K562 (cell line): ENCODE data around the gene F12. TPM values are rescaled to one million over a fixed set of nuclear protein-coding genes. Genes with fewer than 3 reads are reported as not detected.

ENCODE experiments used
- BCLAF1 ChIP-seq, 2 experiments: fragments of 450-650 bp in 1 of 2; IDR thresholded peaks; 2 replicates each; pipeline ENCODE4 v1.6.1; 2011 to 2017; ENCODE audit warnings: low read depth in 2 of 2, antibody characterized with exemption in 1 of 2, borderline replicate concordance in 1 of 2, low read length in 1 of 2, mild to moderate bottlenecking in 1 of 2, mixed read lengths in 1 of 2; ENCODE audit not compliant: control insufficient read depth in 1 of 2
- E2F6 ChIP-seq, 2 experiments: IDR thresholded peaks; 2 replicates each; pipeline ENCODE4 v1.6.1; 2011; ENCODE audit warnings: borderline replicate concordance in 1 of 2, control low read depth in 1 of 2, low read depth in 1 of 2, low read length in 1 of 2, mild to moderate bottlenecking in 1 of 2, mixed read lengths in 1 of 2, moderate library complexity in 1 of 2; ENCODE audit not compliant: insufficient read depth in 1 of 2, insufficient read length in 1 of 2, poor library complexity in 1 of 2, severe bottlenecking in 1 of 2; ENCODE audit errors: extremely low read depth in 1 of 2
- GABPA ChIP-seq: fragments of 200-800 bp; sonication (Bioruptor generic); conservative IDR thresholded peaks from 2 replicates; pipeline ENCODE4 v1.6.1; 2016; ENCODE audit warnings: low read depth, missing genetic modification characterization, missing compliant biosample characterization
- JUND ChIP-seq, 2 experiments: IDR thresholded peaks; 2 replicates in 1 of 2; 3 replicates in 1 of 2; pipeline ENCODE4 v1.6.1; 2011; ENCODE audit warnings: borderline replicate concordance in 2 of 2, low read depth in 2 of 2, low read length in 2 of 2, improper control_type of control experiment in 1 of 2, missing biosample characterization in 1 of 2, missing genetic modification characterization in 1 of 2, missing genetic modification reagents in 1 of 2
- RNF219 ChIP-seq: fragments of 250-450 bp; sonication (Bioruptor Pico); IDR thresholded peaks from 2 replicates; pipeline ENCODE4 v1.5.0; 2022; ENCODE audit warnings: mild to moderate bottlenecking
- TCF7L2 ChIP-seq: fragments of 150-350 bp; IDR thresholded peaks from 2 replicates; pipeline ENCODE4 v1.6.1; 2016; ENCODE audit warnings: low read depth, mild to moderate bottlenecking, low read length, moderate library complexity
- TFAP4 ChIP-seq: sonication (generic); formaldehyde crosslinking; IDR thresholded peaks from 2 replicates; pipeline ENCODE4 v1.8.0; 2022; ENCODE audit warnings: missing genetic modification reagents, mild to moderate bottlenecking, moderate library complexity, borderline replicate concordance
- THAP7 ChIP-seq: fragments of 250-450 bp; sonication (Bioruptor Pico); IDR thresholded peaks from 2 replicates; pipeline ENCODE4 v1.5.0; 2021
- ZBTB26 ChIP-seq: fragments of 450-650 bp; formaldehyde crosslinking; IDR thresholded peaks from 2 replicates; pipeline ENCODE4 v1.4.0; 2022; ENCODE audit warnings: missing genetic modification characterization
- ZBTB34 ChIP-seq: fragments of 250-450 bp; sonication (Bioruptor Pico); IDR thresholded peaks from 2 replicates; pipeline ENCODE4 v1.8.0; 2021; ENCODE audit warnings: mild to moderate bottlenecking, moderate library complexity
- ZNF717 ChIP-seq: fragments of 250-450 bp; sonication (Bioruptor Pico); IDR thresholded peaks from 2 replicates; pipeline ENCODE4 v1.5.0; 2021
- ZNF766 ChIP-seq: fragments of 200-800 bp; sonication (Bioruptor generic); conservative IDR thresholded peaks from 2 replicates; pipeline ENCODE4 v1.6.1; 2016; ENCODE audit warnings: missing genetic modification characterization, missing compliant biosample characterization
- polyA plus RNA-seq, 8 experiments: library from polyadenylated mRNA; depleted of rRNA in 4 of 8; stranded (reverse) in 5 of 8; unstranded in 3 of 8; fragments of >200 nt; fragmentation: Nextera tagmentation in 2 of 8; fragmentation: Illumina TruSeq in 1 of 8; extraction: Ambion mirVana in 2 of 8; extraction: Trizol in 1 of 8; gene quantifications; 2 replicates each; pipeline versions ENCODE4 v1.2.1 to v1.2.3, GENCODE V29; 2011 to 2014; ENCODE audit warnings: inconsistent platforms in 1 of 8, missing spikeins in 1 of 8
- total RNA-seq, 7 experiments: library from RNA; depleted of rRNA in 6 of 7; stranded (reverse); fragments of >200 nt in 6 of 7; fragmentation: Illumina TruSeq in 2 of 7; extraction: Trizol in 2 of 7; gene quantifications; 2 replicates each; pipeline versions ENCODE4 v1.2.1 to v1.2.3, GENCODE V29; 2011 to 2021; ENCODE audit warnings: low replicate concordance in 1 of 7

The F12 gene
- total and polyA plus RNA-seq, 9 of the 15 experiments (the other 6 are each of a cell fraction or from before 2014, with no cell fraction given), result 0.59 to 18.3 (median 3.6) TPM

GRCh38 chr5:177390363-177391300 lies 18.7 kb downstream of the F12 start (continued):
- TF ChIP-seq E2F6 (IDR thresholded peaks at IDR 0.05; ENCODE audit: borderline replicate concordance in 1 of 2, extremely low read depth in 1 of 2, insufficient read depth in 1 of 2, insufficient read length in 1 of 2, low read depth in 1 of 2, low read length in 1 of 2, poor library complexity in 1 of 2, severe bottlenecking in 1 of 2) (peak; percentile 61 to 68), BCLAF1 (IDR thresholded peaks at IDR 0.05; ENCODE audit: borderline replicate concordance in 1 of 2, control insufficient read depth in 1 of 2, low read depth in 2 of 2, low read length in 1 of 2) (no peak), THAP7 (CRISPR knock-in tag) (no peak), ZBTB26 (CRISPR knock-in tag) (no peak), GABPA (tag) (no peak), TCF7L2 (no peak), ZBTB34 (CRISPR knock-in tag) (no peak), ZNF717 (CRISPR knock-in tag) (no peak), JUND (IDR thresholded peaks at IDR 0.05; ENCODE audit: borderline replicate concordance, low read depth, low read length) (0 out of 2 replicates have a peak, but pooled peaks have one; percentile 22), JUND (tag; IDR thresholded peaks at IDR 0.05; ENCODE audit: borderline replicate concordance, low read depth, low read length) (no peak), ZNF766 (CRISPR knock-in tag) (no peak), RNF219 (CRISPR knock-in tag) (no peak), TFAP4 (CRISPR knock-in tag) (peak; percentile 91)
